Measurements from ENCODE around the gene ZNF57. TPM values are rescaled to one million over a fixed set of nuclear protein-coding genes. Genes with fewer than 3 reads are reported as not detected.
"Not testable (repeated sequence)": the region's sequence is repeated elsewhere in the genome, so short reads cannot be mapped to it uniquely, and the experiment has no call there.

ZNF57 gene
- total RNA-seq, 1 donor from 2014 or later = 4.2 TPM

DNA sequence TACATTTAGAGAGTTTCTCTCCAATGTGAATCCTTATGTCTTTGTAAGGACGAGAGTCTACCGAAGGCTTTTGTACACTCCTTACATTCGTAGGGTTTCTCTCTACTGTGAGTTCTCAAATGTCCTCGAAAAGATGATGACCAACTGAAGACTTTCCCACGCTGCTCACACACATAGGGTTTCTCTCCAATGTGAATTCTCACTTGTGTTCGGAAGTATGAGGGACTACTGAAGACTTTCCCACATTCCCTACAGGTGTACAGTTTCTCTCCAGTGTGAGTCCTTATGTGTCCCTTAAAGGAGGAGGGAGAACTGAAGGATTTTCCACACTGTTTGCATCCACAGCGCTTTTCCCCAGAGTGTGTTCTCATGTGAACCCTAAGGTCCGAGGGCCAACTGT, 4.0 kb upstream of the ZNF57 start:
- H3K4me1 ChIP-seq (ENCODE audit: control insufficient read depth in 3 of 3, insufficient read depth in 3 of 3, low read length in 3 of 3) = peaks cover 0 to 6% (median under 1%) of the 10 kb centered on the region in 3 donors
- no peak overlapping the region for H3K27ac ChIP-seq (ENCODE audit: low read depth, low read length)
- no peaks in the 10 kb centered on the region for H3K36me3 ChIP-seq (ENCODE audit: control insufficient read depth in 3 of 3, insufficient read depth in 3 of 3, low read length in 3 of 3)
- H3K9me3 ChIP-seq (ENCODE audit: control insufficient read depth in 3 of 3, low read length in 3 of 3) = peaks cover 4 to 7% (median 4%) of the 10 kb centered on the region in 3 donors
- H3K9ac ChIP-seq (ENCODE audit: low read depth in 1 of 3, low read length in 3 of 3) = no peak overlapping the region
- H3K4me3 ChIP-seq (ENCODE audit: low read length in 3 of 3) = no peak overlapping the region
- peaks cover 0 to 3% (median 3%) of the 10 kb centered on the region in 3 donors for H3K27me3 ChIP-seq (ENCODE audit: control insufficient read depth in 3 of 3, insufficient read depth in 3 of 3, low read length in 3 of 3)

DNA sequence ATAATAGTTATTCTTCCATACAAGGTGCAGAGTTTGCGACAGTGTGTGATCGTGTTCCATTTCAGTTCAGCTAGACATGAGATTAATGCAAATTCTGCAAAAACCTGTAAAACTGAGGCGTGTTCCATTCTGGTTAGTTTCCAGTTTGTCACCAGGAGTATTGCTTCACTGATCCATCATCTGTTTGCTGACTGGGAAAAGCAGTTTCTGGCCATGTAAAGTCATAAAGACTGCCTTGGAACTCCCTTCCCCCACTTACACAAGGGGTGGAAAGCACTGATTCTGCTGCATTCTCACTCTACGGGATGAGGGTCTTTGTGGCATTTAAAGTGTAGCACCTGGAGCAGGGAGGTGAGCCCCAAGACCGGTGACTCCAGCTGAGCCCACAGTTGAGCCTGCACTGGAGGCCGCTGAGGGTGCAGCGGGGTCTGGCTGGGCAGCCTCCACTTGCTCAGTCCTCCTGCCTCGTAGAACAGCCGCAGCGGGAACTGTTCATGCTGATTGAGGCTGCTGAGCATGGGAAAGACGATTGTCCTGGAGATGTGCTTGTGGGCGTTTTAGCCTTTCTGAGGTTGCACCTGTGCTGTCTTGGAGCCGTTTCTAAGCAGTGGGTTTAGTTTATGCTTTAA, 2.0 kb downstream of the ZNF57 start:
- H3K4me1 ChIP-seq (ENCODE audit: control insufficient read depth in 3 of 3, insufficient read depth in 3 of 3, low read length in 3 of 3) = peaks cover 0 to 9% (median 4%) of the 10 kb centered on the region in 3 donors
- no peaks in the 10 kb centered on the region for H3K27me3 ChIP-seq (ENCODE audit: control insufficient read depth in 3 of 3, insufficient read depth in 3 of 3, low read length in 3 of 3)
- no peak overlapping the region for H3K27ac ChIP-seq (ENCODE audit: low read depth, low read length)
- H3K36me3 ChIP-seq (ENCODE audit: control insufficient read depth in 3 of 3, insufficient read depth in 3 of 3, low read length in 3 of 3) = no peaks in the 10 kb centered on the region
- H3K9me3 ChIP-seq (ENCODE audit: control insufficient read depth in 3 of 3, low read length in 3 of 3) = no peaks in the 10 kb centered on the region
- H3K9ac ChIP-seq (ENCODE audit: low read depth in 1 of 3, low read length in 3 of 3) = no peak overlapping the region
- H3K4me3 ChIP-seq (ENCODE audit: low read length in 3 of 3) = no peak overlapping the region

- not testable (repeated sequence) for H3K4me3 ChIP-seq (ENCODE audit: low read length in 3 of 3); H3K36me3 ChIP-seq (ENCODE audit: control insufficient read depth in 3 of 3, insufficient read depth in 3 of 3, low read length in 3 of 3); H3K27ac ChIP-seq (ENCODE audit: low read depth, low read length); H3K4me1 ChIP-seq (ENCODE audit: control insufficient read depth in 3 of 3, insufficient read depth in 3 of 3, low read length in 3 of 3); H3K9ac ChIP-seq (ENCODE audit: low read depth in 1 of 3, low read length in 3 of 3); H3K9me3 ChIP-seq (ENCODE audit: control insufficient read depth in 3 of 3, low read length in 3 of 3); H3K27me3 ChIP-seq (ENCODE audit: control insufficient read depth in 3 of 3, insufficient read depth in 3 of 3, low read length in 3 of 3)
Measured at GRCh38 chr19:2903326-2903725, 2.6 kb downstream of the ZNF57 start.

- no peaks in the 10 kb centered on the region for H3K36me3 ChIP-seq (ENCODE audit: control insufficient read depth in 3 of 3, insufficient read depth in 3 of 3, low read length in 3 of 3)
- no peaks in the 10 kb centered on the region for H3K9me3 ChIP-seq (ENCODE audit: control insufficient read depth in 3 of 3, low read length in 3 of 3)
- H3K4me1 ChIP-seq (ENCODE audit: control insufficient read depth in 3 of 3, insufficient read depth in 3 of 3, low read length in 3 of 3) = peaks cover 0 to 5% (median 4%) of the 10 kb centered on the region in 3 donors
- no peak overlapping the region for H3K4me3 ChIP-seq (ENCODE audit: low read length in 3 of 3)
- H3K9ac ChIP-seq (ENCODE audit: low read depth in 1 of 3, low read length in 3 of 3) = no peak overlapping the region
- no peaks in the 10 kb centered on the region for H3K27me3 ChIP-seq (ENCODE audit: control insufficient read depth in 3 of 3, insufficient read depth in 3 of 3, low read length in 3 of 3)
- H3K27ac ChIP-seq (ENCODE audit: low read depth, low read length) = no peak overlapping the region
Measured at GRCh38 chr19:2905918-2906519, 5.3 kb downstream of the ZNF57 start.

DNA sequence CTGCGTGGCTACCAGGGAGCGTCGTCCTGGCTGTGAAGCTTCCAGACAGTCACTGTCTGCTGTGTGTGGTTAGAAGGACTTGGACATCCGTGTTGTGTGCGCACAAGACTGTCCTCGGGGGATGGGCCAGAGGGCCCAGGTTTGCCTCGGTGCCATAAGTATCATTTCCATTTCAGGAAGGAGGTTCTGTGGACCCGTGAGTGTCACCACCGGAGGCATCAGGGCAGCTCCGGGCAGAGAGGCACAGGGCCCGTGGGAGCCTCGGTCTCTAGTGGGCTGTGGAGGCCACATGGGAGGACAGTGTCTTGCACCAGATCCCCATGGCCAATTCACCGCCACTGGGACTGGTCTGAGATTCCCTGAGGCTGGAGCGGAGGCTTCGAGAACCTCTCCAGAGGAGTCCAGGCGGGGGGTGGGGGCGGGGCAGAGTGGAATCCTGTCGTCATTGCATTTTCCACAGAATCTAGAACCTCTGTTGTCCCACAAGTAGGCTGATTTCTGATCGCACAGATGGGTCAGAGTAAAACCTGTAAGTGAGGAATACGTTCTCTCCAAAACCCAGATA, 6.0 kb downstream of the ZNF57 start:
- no peak overlapping the region for H3K4me3 ChIP-seq (ENCODE audit: low read length in 3 of 3)
- H3K4me1 ChIP-seq (ENCODE audit: control insufficient read depth in 3 of 3, insufficient read depth in 3 of 3, low read length in 3 of 3) = peaks cover 0 to 4% (median 3%) of the 10 kb centered on the region in 3 donors
- H3K27ac ChIP-seq (ENCODE audit: low read depth, low read length) = no peak overlapping the region
- no peak overlapping the region for H3K9ac ChIP-seq (ENCODE audit: low read depth in 1 of 3, low read length in 3 of 3)
- no peaks in the 10 kb centered on the region for H3K36me3 ChIP-seq (ENCODE audit: control insufficient read depth in 3 of 3, insufficient read depth in 3 of 3, low read length in 3 of 3)
- H3K9me3 ChIP-seq (ENCODE audit: control insufficient read depth in 3 of 3, low read length in 3 of 3) = no peaks in the 10 kb centered on the region
- H3K27me3 ChIP-seq (ENCODE audit: control insufficient read depth in 3 of 3, insufficient read depth in 3 of 3, low read length in 3 of 3) = no peaks in the 10 kb centered on the region

DNA sequence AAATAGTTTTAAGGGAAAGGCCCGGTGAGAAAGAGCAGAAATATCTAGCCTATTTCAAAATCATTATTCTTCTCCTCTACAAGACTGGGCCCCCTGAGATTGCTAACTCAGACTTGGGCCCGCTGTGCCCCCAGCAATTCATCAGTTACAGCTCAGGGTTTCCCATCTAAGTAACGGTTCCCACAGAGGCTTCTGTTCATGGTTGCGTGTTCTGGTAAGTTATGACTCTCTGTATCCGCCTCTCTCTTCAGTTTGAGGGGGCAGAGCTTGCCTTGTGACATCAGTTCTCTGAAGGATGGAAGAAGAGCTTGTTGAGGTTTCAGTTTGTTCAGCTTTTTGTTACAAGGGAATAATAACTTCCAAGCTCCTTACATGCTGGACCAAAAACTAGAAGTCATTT, 11.6 kb downstream of the ZNF57 start:
- no peak overlapping the region for H3K9ac ChIP-seq (ENCODE audit: low read depth in 1 of 3, low read length in 3 of 3)
- no peak overlapping the region for H3K27ac ChIP-seq (ENCODE audit: low read depth, low read length)
- H3K27me3 ChIP-seq (ENCODE audit: control insufficient read depth in 3 of 3, insufficient read depth in 3 of 3, low read length in 3 of 3) = no peaks in the 10 kb centered on the region
- H3K4me3 ChIP-seq (ENCODE audit: low read length in 3 of 3) = no peak overlapping the region
- H3K36me3 ChIP-seq (ENCODE audit: control insufficient read depth in 3 of 3, insufficient read depth in 3 of 3, low read length in 3 of 3) = peaks cover 7 to 14% (median 11%) of the 10 kb centered on the region in 3 donors
- no peaks in the 10 kb centered on the region for H3K4me1 ChIP-seq (ENCODE audit: control insufficient read depth in 3 of 3, insufficient read depth in 3 of 3, low read length in 3 of 3)
- H3K9me3 ChIP-seq (ENCODE audit: control insufficient read depth in 3 of 3, low read length in 3 of 3) = peaks cover 4 to 5% (median 5%) of the 10 kb centered on the region in 3 donors

GRCh38 chr19:2917275-2918184, 16.8 kb downstream of the ZNF57 start:
- Histone ChIP-seq H3K4me1 (ENCODE audit: control insufficient read depth in 3 of 3, insufficient read depth in 3 of 3, low read length in 3 of 3) (no peaks in the 10 kb centered on the region), H3K27me3 (ENCODE audit: control insufficient read depth in 3 of 3, insufficient read depth in 3 of 3, low read length in 3 of 3) (no peaks in the 10 kb centered on the region), H3K4me3 (ENCODE audit: low read length in 3 of 3) (no peak overlapping the region), H3K27ac (ENCODE audit: low read depth, low read length) (no peak overlapping the region), H3K9ac (ENCODE audit: low read depth in 1 of 3, low read length in 3 of 3) (no peak overlapping the region), H3K9me3 (ENCODE audit: control insufficient read depth in 3 of 3, low read length in 3 of 3) (peaks cover 4 to 12% (median 11%) of the 10 kb centered on the region in 3 donors), H3K36me3 (ENCODE audit: control insufficient read depth in 3 of 3, insufficient read depth in 3 of 3, low read length in 3 of 3) (peaks cover 16 to 29% (median 28%) of the 10 kb centered on the region in 3 donors)

DNA sequence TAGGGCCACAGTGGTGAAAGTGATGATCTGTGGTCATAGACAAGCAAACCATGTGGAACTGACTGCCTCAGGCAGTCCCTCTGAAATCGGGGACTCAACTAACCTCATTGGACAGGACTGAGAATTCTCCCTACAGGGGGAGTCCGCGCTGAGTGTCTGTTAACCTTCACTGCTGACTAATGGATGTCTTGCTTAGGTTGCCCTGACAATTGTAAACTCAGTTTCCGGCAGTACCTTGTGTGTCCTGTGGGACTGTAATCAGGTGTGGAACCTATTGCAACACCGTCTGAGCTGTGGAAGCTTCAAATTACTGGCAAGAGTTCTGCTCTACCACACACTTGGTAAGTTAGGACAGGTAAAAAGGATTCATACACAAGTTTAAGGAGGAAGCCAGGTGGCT, 22.3 kb downstream of the ZNF57 start:
- Histone ChIP-seq H3K9me3 (ENCODE audit: control insufficient read depth in 3 of 3, low read length in 3 of 3) (peaks cover 0 to 1% (median under 1%) of the 10 kb centered on the region in 3 donors), H3K36me3 (ENCODE audit: control insufficient read depth in 3 of 3, insufficient read depth in 3 of 3, low read length in 3 of 3) (peaks cover 2 to 11% (median 8%) of the 10 kb centered on the region in 3 donors), H3K9ac (ENCODE audit: low read depth in 1 of 3, low read length in 3 of 3) (no peak overlapping the region), H3K27me3 (ENCODE audit: control insufficient read depth in 3 of 3, insufficient read depth in 3 of 3, low read length in 3 of 3) (no peaks in the 10 kb centered on the region), H3K27ac (ENCODE audit: low read depth, low read length) (no peak overlapping the region), H3K4me3 (ENCODE audit: low read length in 3 of 3) (no peak overlapping the region), H3K4me1 (ENCODE audit: control insufficient read depth in 3 of 3, insufficient read depth in 3 of 3, low read length in 3 of 3) (peaks cover 0 to 3% (median 2%) of the 10 kb centered on the region in 3 donors)

GRCh38 chr19:2923510-2923909, 22.8 kb downstream of the ZNF57 start:
- Histone ChIP-seq H3K36me3 (ENCODE audit: control insufficient read depth in 3 of 3, insufficient read depth in 3 of 3, low read length in 3 of 3) (peaks cover 0 to 9% (median 4%) of the 10 kb centered on the region in 3 donors), H3K9ac (ENCODE audit: low read depth in 1 of 3, low read length in 3 of 3) (no peak overlapping the region), H3K9me3 (ENCODE audit: control insufficient read depth in 3 of 3, low read length in 3 of 3) (no peaks in the 10 kb centered on the region), H3K4me3 (ENCODE audit: low read length in 3 of 3) (no peak overlapping the region), H3K4me1 (ENCODE audit: control insufficient read depth in 3 of 3, insufficient read depth in 3 of 3, low read length in 3 of 3) (peaks cover 0 to 3% (median 2%) of the 10 kb centered on the region in 3 donors), H3K27ac (ENCODE audit: low read depth, low read length) (no peak overlapping the region), H3K27me3 (ENCODE audit: control insufficient read depth in 3 of 3, insufficient read depth in 3 of 3, low read length in 3 of 3) (no peaks in the 10 kb centered on the region)

Measured in skeletal muscle tissue (tissue), 4 donors.